GM19099 (cell line): ENCODE results near the gene PIM2.

Experiments
- POLR2A ChIP-seq: IDR thresholded peaks from 3 replicates; pipeline ENCODE4 v1.6.1; 2011; ENCODE audit warnings: low read depth; ENCODE audit not compliant: insufficient read length; ENCODE audit errors: extremely low read depth

The PIM2 gene

DNA sequence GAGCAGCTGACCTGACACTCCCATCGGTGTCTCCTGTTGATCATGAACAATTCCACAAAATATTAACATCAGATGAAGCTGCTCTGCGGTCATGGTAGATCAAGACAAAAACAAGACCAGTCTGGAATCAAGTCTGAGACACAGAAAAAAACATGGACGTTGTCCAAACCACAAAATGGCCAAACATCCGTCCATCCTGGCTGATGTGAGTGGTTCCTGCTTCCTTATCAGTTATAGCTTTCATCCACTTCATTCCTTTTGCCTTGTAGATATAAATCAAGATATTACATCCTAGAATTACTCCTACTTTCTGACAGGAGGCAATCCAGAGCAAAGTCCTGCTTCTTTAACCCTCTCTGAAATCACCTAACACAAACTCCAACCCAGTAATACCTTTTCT is 54.6 kb downstream of the PIM2 start:
- no peak for TF ChIP-seq POLR2A
